Stimulated activated CD4-positive, alpha-beta T cell treated with anti-CD3 and anti-CD28 coated beads, Interleukin-2, amount 100 ng/mL, for 48 hours (primary cell): Measurements from ENCODE around the gene ARG2.
A peak's percentile ranks its signal among the peaks of the same experiment; 100 is the strongest.

ENCODE experiments used
- DNase-seq, 2 donors: peaks; one replicate each; pipeline ENCODE4 v3.0.0-alpha.2; 2020

Gene ARG2

DNA sequence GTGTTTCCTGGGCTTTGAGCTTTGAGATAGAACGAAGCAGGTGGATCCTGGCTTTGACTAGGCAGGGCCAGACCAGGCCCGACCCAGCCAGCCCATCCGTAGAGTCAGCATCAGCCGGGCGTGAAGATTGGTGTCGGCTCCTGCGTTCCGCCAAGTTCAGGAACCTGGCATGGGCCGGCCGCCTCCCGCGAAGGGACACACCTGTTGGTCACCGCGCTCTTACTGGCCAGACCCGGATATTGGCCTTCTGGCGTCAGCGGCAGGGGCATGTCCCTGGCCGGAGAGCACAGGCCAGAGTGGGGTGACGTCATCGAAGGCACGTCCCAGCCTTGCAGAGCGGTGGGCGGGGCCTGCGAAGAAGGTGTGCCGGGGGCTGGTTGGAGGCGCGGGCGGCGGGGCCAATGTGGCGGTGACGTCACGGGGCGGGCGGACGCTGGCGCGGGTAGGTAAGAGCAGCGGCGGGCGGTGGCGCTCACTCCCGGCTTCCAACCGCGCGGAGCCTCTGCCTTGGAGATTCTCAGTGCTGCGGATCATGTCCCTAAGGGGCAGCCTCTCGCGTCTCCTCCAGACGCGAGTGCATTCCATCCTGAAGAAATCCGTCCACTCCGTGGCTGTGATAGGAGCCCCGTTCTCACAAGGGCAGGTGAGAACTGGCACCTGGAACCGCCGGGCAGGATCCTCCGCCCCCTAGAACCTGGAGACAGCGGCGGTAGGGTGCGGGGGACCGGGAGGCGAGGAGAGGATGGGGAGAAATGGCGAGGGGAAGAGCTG lies at the start of gene ARG2:
Gene ARG2 (plus strand): TSS at position 475 of the 771 bp plus-strand sequence. CDS start 58 bp downstream, at position 533.
- peak; percentile 94 to 98 for DNase-seq

DNA sequence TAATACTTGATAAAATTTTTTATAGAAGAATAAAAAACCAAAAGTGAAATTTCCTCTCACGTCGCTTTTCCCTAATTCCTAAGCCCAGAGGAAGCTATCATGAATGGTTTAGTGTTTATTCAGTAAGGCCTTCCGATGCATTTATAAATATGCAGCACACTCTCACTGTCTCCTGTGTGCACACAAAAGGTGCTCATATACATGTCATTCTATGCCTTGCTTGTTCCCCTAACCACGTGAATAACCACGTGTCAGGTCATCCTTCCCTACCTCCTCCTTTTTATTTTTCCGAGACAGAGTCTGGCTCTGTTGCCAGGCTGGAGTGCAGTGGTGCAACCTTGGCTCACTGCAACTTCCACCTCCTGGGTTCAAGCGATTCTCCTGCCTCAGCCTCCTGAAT lies 49.3 kb upstream of the ARG2 start:
- no peak for DNase-seq

GRCh38 chr14:67571275-67571990 lies 48.3 kb upstream of the ARG2 start:
- DNase-seq, result peak; percentile 62 to 69

GRCh38 chr14:67571991-67572323 lies 47.8 kb upstream of the ARG2 start:
- DNase-seq, result no peak

DNA sequence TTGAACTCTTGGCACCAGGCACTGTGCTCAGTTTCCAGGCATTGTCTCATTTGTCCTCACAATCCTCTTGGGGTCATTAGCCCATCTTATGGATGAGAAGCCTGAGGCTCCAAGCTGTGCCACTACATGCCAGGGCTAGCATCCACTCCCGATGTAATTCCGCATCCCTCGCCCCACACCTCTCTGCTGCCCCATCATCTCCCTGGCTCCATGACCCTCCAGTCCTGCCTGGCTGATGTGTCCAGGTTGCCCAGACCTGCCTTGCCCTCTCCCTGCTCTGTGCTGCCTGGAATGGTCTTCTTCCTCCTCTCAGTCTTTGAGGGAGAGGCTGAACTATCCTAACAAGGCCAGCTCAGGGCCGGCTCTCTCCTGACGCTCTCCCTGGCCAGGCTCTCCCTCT lies 47.1 kb upstream of the ARG2 start:
- no peak for DNase-seq

DNA sequence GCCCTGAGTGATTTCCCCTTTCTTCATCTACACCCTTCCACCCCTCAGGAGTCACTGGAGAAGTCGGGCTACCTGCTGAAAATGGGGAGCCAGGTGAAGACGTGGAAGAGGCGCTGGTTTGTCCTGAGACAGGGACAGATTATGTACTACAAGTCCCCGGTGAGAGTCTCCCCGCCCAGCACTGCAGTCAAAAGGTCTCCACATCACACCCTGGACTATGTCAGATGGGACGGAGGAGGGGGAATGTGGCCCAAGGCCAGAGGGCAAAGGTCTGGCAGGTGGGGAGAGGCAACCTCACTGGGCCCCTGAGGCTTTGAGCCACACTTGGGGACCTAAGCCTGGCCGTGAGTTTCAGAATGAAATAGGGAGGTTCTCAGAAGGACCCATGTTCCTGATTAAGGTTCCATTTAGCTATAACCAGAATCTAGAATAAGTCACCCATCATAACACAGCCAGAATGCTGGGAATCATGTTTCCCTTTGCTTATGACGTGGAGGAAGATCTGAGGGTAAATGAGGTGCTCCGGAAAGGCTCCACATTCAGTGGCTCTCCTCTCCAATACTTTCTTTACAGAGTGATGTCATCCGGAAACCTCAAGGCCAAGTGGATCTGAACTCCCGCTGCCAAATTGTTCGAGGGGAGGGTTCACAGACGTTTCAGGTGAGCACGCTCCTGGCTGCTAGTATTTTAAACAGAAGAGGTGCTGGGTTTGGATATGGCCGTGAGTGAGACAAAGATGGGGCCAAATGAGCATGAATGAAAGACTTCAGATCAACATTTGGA lies 46.3 kb upstream of the ARG2 start:
- DNase-seq, result no peak

GRCh38 chr14:67574156-67574555 lies 45.6 kb upstream of the ARG2 start:
- no peak for DNase-seq

DNA sequence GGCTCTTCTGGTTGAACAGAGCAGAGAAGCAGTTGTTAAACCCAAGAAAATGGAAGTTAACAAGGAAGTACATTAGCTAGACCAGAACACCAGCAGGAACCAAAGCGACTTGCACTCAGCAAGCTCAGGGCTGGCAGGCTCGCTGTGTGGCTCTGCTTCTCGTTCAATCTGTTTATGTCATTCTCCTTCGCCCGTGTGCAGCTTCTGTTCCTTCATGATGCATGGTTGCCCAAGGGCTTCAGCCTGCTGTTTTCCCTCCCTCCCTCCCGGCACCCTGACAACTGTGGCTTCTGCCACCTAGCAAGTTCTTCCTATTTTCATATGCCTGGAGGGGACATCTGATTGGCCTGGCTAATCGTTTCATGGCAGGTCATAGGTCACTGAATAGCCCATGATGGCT lies 44.9 kb upstream of the ARG2 start:
- no peak for DNase-seq

GRCh38 chr14:67575684-67576083 lies 44.0 kb upstream of the ARG2 start:
- no peak for DNase-seq

DNA sequence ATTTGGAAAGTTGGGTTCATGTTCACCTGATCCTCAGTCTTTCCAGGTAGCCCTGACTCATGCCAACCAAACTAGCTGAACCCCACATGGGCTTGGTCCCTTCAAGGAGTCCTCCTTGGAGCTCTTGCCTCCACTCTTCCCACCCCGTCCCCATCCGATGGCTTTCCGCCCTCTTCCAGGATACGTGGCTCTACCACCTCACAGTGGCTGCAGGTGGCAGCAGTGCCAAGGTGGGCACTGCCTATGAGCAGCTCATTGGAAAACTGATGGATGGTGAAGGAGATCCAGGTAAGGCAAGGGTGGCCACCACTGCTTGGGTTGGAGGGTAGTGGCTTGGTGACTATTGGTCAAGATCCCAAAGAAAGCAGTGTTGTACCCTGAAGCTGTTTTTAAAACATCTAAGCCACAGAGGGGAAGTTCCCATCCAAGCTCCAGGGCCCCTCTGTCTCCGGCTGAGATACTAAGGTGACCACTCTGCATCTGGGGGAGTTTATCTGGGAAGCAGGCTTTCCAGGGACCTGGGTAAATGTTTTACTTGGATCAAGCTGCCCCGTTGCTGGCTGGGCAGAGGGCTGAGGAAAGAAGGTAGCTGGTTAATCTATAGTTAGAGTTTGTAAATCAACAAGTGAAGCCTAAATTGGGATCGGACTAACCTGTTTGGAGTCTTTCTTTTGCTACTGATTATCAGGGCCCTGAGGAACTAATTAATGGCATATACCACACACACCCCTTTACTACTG lies 43.3 kb upstream of the ARG2 start:
- no peak for DNase-seq

DNA sequence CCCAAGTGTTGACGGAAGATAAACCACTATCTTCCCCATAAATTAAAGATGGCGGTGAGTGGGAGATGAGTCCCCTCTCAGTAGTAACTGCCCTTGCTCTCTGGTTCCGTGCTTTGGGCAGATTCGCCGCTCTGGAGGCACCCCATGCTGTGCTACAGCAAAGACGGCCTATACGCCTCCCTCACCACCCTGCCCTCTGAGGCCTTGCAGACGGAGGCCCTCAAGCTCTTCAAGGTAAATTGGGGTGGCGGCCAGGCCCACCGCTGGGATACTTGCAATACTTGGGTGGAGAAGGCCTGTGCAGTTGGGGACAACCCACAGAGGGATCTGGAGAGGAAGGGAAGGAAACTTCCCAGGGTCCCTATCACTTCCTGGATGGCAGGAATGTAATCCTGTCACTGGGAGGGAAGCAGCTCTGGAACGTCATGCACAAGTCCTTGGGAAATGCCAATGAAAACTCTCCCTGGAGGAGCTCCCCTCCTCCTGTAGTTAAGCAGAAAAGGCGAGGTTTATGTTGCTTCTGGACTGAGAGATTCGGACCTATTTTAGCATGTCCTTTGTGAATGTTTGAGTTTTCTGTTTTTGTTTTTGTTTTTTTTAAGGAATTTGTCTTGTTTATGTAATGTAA lies 42.4 kb upstream of the ARG2 start:
- no peak for DNase-seq

DNA sequence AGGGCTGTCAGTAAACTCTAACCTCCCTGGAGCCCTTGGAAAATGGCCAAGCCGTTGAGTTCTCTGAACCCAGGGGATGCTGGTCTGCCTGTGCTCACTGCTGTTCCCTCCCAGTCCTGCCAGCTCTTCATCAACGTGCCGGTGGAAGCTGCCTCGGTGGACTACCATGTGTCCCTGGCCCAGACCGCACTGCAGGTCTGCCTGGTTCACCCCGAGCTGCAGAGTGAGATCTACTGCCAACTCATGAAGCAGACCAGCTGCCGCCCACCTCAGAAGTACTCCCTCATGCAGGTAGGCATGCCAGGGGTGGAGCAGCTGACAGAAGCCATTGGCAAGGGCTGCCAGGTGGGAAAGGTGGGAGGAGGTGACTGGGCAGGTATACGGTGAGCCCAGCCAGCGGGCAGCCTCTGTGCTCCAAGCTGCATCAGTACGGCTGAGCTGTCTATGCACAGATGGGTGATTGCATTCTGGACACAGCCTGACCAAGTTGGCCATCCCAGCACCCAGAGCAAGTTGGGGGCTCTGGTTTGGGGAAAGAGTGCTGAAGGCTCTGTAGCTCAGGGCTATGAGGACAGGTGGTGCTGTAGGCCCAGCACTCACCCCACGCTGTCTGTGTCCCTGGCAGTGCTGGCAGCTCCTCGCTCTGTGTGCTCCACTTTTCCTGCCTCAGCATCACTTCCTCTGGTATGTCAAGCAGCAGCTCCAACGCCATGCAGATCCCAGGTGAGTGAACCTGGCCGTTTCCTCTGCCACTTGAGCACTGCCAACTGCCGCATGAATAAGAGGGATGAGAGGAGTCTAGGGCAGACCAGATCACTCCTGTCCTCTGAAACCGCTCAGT lies 41.6 kb upstream of the ARG2 start:
- no peak for DNase-seq

DNA sequence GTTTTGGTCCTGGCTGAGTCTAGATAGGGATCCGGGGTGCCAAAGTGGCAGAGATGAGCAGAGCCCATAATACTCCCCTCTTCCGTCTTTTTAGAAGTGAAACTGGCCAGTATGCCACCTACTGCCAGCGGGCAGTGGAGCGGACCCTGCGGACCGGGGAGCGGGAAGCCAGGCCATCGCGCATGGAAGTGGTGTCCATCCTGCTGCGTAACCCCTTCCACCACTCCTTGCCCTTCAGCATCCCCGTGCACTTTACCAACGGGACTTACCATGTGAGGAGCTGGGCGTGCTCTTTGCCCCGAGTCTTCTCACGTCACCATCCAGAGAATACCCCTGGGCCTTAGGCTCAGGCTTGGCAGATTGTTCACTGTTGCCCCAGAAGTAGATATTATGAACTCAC lies 40.7 kb upstream of the ARG2 start:
- no peak for DNase-seq

GRCh38 chr14:67579636-67580035 lies 40.1 kb upstream of the ARG2 start:
- no peak for DNase-seq

GRCh38 chr14:67580336-67581171 lies 39.2 kb upstream of the ARG2 start:
- DNase-seq, result no peak

GRCh38 chr14:67581643-67582042 lies 38.1 kb upstream of the ARG2 start:
- no peak for DNase-seq

DNA sequence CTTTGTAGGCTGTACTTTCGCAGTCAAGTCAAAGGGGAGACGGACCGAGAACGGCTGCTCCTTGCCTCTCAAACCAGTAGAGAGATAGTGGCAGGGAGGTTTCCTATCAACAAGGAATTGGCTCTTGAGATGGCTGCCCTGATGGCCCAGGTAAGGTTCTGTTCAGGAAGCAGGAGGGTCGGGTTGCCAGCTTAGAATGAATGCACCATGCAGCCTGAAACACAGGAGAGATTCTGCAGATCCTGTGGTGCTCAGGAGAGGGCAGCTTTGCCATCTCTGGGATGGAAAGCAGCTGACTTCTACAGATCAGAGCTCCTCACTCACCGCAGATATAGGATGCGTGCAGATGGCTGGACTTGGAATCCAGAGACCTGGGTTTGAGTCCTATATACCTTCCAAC lies 37.7 kb upstream of the ARG2 start:
- no peak for DNase-seq

- DNase-seq, result peak in 1 of 2 donors; percentile 18
Measured at GRCh38 chr14:67583711-67584644, 35.7 kb upstream of the ARG2 start.

GRCh38 chr14:67584978-67585377 lies 34.7 kb upstream of the ARG2 start:
- no peak for DNase-seq

- DNase-seq, result no peak
Measured at GRCh38 chr14:67586369-67586768, 33.4 kb upstream of the ARG2 start.
